HG03442 (cell line): ENCODE results near the gene NPR3.

Experiments
- ATAC-seq: cut with Tn5 transposase; IDR thresholded peaks from one replicate; pipeline ENCODE4 v1.9.1; 2021; ENCODE audit warnings: mild to moderate bottlenecking, moderate library complexity; ENCODE audit not compliant: unreplicated experiment

The NPR3 gene

GRCh38 chr5:32805971-32806638 lies 95.0 kb downstream of the NPR3 start:
- no peak for ATAC-seq

DNA sequence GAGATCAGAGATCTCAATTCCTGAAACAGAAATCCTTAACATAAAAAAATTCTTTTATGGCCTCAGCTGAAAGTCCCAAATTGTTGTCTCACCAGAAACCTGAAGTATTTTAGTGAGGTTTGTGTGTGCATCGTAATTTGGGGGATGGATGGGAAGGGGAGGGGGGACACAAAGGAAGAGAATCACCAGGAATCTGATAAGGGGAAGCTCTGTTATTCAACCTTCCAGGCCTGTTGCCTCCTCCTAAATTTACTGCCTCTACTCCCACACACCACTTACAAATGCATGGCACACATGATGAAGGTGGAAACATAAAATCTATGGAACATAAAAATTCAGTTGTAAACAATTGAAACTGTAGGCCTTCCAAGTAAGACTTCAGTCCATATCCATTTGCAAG lies 97.7 kb downstream of the NPR3 start:
- ATAC-seq: no peak

GRCh38 chr5:32810804-32811203 lies 99.7 kb downstream of the NPR3 start:
- no peak for ATAC-seq

GRCh38 chr5:32812399-32812798 lies 101.3 kb downstream of the NPR3 start:
- ATAC-seq: no peak

DNA sequence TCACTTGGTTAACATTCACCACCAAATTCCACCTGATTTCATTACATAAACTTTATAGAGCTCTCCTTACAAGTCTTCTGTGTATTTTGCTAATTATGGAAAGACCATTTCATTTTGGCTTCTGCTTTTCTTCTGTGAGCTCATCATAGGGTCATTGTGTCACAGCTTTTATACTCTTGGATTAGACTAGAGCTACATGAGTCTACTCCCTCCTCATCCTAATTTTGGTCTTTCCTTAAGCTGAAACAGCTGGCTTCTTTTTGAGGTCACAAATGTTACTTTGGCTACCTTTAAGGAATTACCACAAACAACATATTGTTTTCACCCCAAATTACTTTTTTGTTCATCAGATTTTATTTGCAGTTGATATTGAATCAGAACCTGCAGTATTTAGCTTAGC lies 103.0 kb downstream of the NPR3 start:
- ATAC-seq: no peak

DNA sequence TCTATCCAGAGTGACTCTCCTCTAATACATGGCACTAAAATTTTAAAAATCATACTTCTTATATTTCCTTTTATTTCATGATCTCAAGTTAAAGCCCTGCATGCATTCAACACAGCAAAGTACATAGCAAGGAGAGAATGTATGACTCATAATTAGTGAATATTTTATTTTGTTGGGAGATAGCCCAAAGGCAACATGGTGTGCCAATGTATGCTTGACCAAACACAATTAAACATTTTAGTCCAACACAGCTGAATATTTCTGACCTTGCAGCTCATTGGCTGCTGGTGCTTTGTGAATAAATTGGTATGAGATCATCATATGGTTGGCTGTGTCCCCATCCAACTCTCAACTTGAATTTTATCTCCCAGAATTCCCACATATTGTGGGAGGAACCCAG lies 103.5 kb downstream of the NPR3 start:
- no peak for ATAC-seq

DNA sequence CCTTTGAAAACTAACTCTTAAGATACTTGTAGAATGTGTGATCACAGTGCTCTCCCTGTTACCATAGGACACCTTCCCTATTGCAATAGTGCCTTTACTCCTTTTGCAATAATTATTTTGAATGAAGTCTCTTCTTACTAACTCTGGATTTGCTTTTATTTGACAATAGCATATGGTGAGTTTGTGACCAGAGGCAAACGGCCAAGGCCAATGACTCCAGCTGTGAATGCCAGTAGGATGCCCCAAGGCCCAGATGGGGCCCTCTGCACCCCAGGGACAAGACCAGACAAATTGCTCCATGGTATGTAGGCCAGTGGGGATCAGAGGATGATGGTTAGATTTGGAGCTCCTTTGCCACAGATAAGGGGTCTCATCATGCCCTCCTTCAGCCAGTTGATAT lies 116.9 kb downstream of the NPR3 start:
- ATAC-seq: no peak

GRCh38 chr5:32828492-32828891 lies 117.4 kb downstream of the NPR3 start:
- no peak for ATAC-seq

DNA sequence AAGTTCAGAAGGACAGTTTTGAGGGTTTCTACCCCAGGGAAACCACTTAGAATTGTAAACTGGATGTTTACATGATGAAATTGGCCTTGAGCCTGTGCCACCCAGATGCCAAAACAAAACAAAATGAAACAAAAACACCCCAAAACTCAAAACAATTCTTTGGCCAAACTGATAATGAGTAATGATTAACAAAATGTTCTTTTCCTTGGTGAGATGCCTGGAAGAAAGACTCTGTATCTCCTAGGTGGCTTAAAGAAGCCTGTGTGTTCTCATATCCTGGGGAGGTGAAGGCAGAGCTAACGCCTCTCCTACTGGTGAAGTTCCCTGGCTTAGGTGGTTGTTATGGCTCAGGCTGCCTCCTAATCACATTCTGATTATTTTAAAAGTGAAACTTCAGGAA lies 120.5 kb downstream of the NPR3 start:
- no peak for ATAC-seq

DNA sequence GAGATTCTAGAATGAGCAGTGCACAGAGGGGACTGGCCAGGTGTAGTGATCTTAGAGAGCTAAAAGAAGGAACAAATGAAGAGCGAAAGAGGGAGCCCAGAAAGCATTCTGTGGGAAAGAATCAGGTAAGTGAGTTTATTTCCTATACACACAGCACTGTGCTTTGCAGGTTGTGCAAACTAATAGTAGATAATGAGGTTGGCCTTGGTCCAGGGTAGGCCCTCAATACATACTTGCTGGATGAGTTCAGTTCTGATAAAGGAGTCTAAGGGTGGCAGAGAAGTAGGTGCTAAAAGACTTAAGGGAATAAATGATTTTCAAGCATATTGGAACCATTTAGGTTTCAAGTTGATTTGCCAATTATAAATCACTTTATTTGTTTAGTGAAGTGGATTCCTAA lies 122.0 kb downstream of the NPR3 start:
- no peak for ATAC-seq

GRCh38 chr5:32833663-32834062 lies 122.5 kb downstream of the NPR3 start:
- no peak for ATAC-seq

DNA sequence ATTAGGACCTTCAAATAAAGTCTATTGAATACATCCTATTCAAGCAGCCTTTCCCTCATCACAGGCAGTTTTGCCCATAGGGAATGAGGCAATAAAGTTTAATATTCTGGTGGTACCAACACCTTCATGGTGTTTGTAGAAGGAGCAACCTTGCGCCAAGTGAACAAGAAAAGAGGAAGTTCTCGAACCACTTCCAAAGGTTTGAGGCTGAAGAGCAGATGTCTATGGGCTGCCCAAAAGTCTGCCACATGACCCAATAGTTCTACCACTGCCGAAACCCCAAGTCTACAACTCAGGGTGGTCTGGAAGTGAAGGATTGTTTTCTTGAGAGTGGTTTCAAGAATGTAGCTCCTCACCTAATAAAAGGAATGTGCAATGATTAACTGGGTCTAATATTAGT lies 123.1 kb downstream of the NPR3 start:
- no peak for ATAC-seq

GRCh38 chr5:32836176-32836575 lies 125.1 kb downstream of the NPR3 start:
- no peak for ATAC-seq

DNA sequence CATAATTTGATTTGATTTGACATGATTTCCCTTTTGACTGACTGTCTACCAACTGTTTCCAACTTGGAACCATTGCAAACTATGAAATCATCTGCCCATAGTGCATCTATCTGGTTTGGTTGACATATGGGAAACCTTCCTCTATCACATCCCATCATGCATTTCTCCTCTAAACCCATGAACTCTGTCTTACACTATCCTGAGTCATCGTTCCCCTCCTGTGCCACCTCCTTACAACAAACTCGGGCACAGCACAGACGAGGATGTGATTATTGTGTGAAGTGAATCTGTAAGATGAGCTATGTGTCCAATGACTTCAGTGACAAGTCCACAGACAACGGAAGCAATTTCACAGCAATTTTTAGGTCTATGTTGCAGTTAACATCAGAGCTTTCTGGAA lies 126.1 kb downstream of the NPR3 start:
- ATAC-seq: no peak

GRCh38 chr5:32839106-32839505 lies 128.0 kb downstream of the NPR3 start:
- ATAC-seq: no peak

DNA sequence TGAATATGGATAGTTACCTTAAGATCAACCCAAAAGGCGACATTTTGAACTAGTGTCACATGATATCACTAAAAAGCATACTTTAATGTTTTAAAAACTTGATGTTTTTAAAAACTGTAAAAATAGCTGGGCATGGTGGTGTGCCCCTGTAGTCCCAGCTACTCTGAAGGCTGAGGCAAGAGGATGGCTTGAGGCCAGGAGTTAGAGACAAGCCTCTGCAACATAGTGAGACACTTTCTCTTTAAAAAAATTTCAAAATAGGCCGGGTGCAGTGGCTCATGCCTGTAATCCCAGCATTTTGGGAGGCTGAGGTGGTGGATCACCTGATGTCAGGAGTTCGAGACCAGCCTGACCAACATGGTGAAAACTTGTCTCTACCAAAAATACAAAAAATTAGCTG lies 129.5 kb downstream of the NPR3 start:
- ATAC-seq: no peak
